Bronchial epithelial cell (primary cell): ENCODE measurements around the gene STX11. TPM values are rescaled to one million over a fixed set of nuclear protein-coding genes. Genes with fewer than 3 reads are reported as not detected.
A peak's percentile ranks its signal among the peaks of the same experiment; 100 is the strongest.

Source experiments
- DNase-seq: peaks from one replicate; pipeline ENCODE4 v3.0.0-alpha.2; 2010; ENCODE audit warnings: low read depth
- FAIRE-seq: peaks from 2 replicates; lab custom pipeline; 2011; peaks lifted over from hg19 to GRCh38; lab: Jason Lieb, UNC
- H3K27me3 ChIP-seq: 2 replicates; pipeline ENCODE4 v1.5.1; 2011; ENCODE audit warnings: low read length; ENCODE audit not compliant: control insufficient read depth, insufficient read depth
- H3K36me3 ChIP-seq: 2 replicates; pipeline ENCODE4 v1.5.1; 2011; ENCODE audit warnings: low read length; ENCODE audit not compliant: control insufficient read depth, insufficient read depth
- H3K4me3 ChIP-seq: 2 replicates; pipeline ENCODE4 v1.5.1; 2011; ENCODE audit warnings: mild to moderate bottlenecking, low read depth, low read length, control low read depth
- CTCF ChIP-seq: IDR thresholded peaks from 2 replicates; pipeline ENCODE4 v1.5.1; 2011; ENCODE audit warnings: mild to moderate bottlenecking, moderate library complexity, low read length, control low read depth, inconsistent platforms; ENCODE audit not compliant: insufficient read depth, severe bottlenecking
- total RNA-seq: library from RNA; depleted of rRNA; stranded (reverse); fragments of >200 nt; gene quantifications from 2 replicates; pipeline ENCODE4 v1.2.1, GENCODE V29; 2014

STX11 gene
- total RNA-seq, 1 donor from 2014 or later: 0.26 TPM

DNA sequence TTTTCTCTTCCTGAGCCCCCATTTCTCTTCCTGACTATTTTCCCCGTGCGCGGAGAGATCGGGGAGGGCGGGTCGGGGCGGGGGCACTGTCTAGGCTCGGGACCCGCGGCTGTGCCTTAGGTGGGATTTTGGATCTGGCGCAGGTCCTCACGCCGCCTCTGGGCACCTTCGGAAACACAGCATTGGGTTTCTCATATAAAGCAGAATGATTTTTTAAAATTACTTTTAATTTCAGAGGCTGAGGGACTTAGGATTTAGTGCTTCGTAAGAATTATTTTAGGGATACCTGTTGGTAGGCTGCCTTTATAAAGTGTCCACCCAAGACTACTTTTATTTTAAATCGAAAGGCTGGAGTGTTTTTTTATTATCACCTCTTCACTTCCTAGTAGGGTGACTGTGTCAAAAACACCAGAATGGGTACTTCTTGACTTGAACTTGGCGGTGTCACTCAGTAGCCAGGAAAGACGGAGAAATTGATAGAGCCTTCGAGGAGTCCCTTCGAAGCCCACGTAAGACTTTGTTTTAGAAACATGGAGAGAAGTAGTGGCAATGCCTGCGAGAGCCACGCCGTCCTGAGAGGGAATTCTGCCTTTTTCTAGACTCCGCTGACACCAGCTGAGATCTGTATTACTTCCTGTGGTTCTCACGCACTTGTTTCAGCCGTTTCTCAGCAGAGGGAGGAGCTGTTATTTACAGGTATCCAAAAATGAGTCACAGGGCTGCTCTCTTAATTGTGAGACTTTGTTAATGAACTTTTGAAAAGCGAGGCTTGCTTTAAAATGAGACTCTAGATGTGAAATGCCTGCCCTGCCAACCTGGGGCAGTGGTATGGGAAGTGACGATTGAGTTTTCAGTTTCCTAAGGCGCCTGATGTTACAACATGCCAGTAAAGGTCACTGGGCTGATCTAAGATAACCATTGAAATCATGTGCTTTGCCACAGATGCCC, 667 bp downstream of the STX11 start:
- no peaks in the 10 kb centered on the region for H3K36me3 ChIP-seq
- FAIRE-seq: no peak
- peaks cover 2% of the 10 kb centered on the region for H3K27me3 ChIP-seq
- H3K4me3 ChIP-seq: peak overlapping the region; percentile 53
- no peak for TF ChIP-seq CTCF
- DNase-seq: peak; percentile 64

- Histone ChIP-seq H3K4me3 (no peak overlapping the region), H3K27me3 (peaks cover 2% of the 10 kb centered on the region), H3K36me3 (no peaks in the 10 kb centered on the region)
- no peak for TF ChIP-seq CTCF
- DNase-seq (peak; percentile 50), FAIRE-seq (no peak)
Measured at GRCh38 chr6:144152334-144152900, 2.1 kb downstream of the STX11 start.

- no peak overlapping the region for H3K4me3 ChIP-seq
- FAIRE-seq: no peak
- no peak for DNase-seq
- no peak for TF ChIP-seq CTCF
- H3K27me3 ChIP-seq: peaks cover 2% of the 10 kb centered on the region
- no peaks in the 10 kb centered on the region for H3K36me3 ChIP-seq
Measured at GRCh38 chr6:144153260-144153659, 2.9 kb downstream of the STX11 start.

DNA sequence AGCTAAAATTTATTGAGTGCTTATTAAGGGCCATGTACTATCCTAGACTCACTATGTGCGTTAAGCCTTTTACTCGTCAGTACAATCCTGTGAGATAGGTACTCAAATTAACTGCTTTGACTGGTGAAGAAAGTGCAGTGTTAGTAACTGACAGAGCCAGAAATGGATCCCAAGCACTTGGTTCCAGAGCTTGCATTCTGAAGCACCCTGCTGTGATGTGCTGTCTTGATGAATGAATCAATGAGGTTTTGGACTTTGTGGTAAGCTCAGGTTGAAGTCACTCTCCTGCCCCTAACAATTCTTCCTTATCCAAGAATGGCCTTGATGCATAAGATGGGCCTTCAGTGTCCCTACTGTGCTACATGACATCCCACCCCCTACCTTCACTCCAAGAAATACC, 3.7 kb downstream of the STX11 start:
- TF ChIP-seq CTCF: no peak
- DNase-seq (no peak), FAIRE-seq (no peak)
- Histone ChIP-seq H3K36me3 (no peaks in the 10 kb centered on the region), H3K27me3 (peaks cover 2% of the 10 kb centered on the region), H3K4me3 (no peak overlapping the region)

GRCh38 chr6:144155529-144155928, 5.2 kb downstream of the STX11 start:
- no peak overlapping the region for H3K4me3 ChIP-seq
- TF ChIP-seq CTCF: no peak
- no peaks in the 10 kb centered on the region for H3K36me3 ChIP-seq
- DNase-seq: no peak
- no peak for FAIRE-seq
- no peaks in the 10 kb centered on the region for H3K27me3 ChIP-seq
